Measurements from ENCODE around the gene CLEC2L. TPM values are rescaled to one million over a fixed set of nuclear protein-coding genes. Genes with fewer than 3 reads are reported as not detected.
"Not testable (repeated sequence)": the region's sequence is repeated elsewhere in the genome, so short reads cannot be mapped to it uniquely, and the experiment has no call there.

Gene CLEC2L
- total RNA-seq, 2 donors from 2014 or later = not detected

GRCh38 chr7:139544645-139545044 lies 21.2 kb downstream of the CLEC2L start:
- Mint-ChIP-seq H3K36me3 (ENCODE audit: insufficient read depth in 2 of 2) (no peaks in the 10 kb centered on the region), H3K4me3 (no peak overlapping the region), H3K9me3 (no peaks in the 10 kb centered on the region), H3K27me3 (ENCODE audit: low read depth) (no peaks in the 10 kb centered on the region), H3K27ac (no peak overlapping the region), H3K4me1 (ENCODE audit: low read depth) (no peaks in the 10 kb centered on the region)
- DNase-seq (no peak), ATAC-seq (replicated peaks in 1 of 2) (no peak)

- H3K27ac Mint-ChIP-seq = no peak overlapping the region
- H3K9me3 Mint-ChIP-seq = no peaks in the 10 kb centered on the region
- no peaks in the 10 kb centered on the region for H3K36me3 Mint-ChIP-seq (ENCODE audit: insufficient read depth in 2 of 2)
- DNase-seq = no peak
- H3K27me3 Mint-ChIP-seq (ENCODE audit: low read depth) = no peaks in the 10 kb centered on the region
- H3K4me3 Mint-ChIP-seq = no peak overlapping the region
- H3K4me1 Mint-ChIP-seq (ENCODE audit: low read depth) = no peaks in the 10 kb centered on the region
- ATAC-seq (replicated peaks in 1 of 2) = no peak
Observed at GRCh38 chr7:139548302-139549028, 25.0 kb downstream of the CLEC2L start.

GRCh38 chr7:139553991-139554700 lies 30.7 kb downstream of the CLEC2L start:
- not testable (repeated sequence) for DNase-seq; H3K36me3 Mint-ChIP-seq (ENCODE audit: insufficient read depth in 2 of 2); H3K27ac Mint-ChIP-seq; H3K9me3 Mint-ChIP-seq; ATAC-seq (replicated peaks in 1 of 2); H3K4me3 Mint-ChIP-seq; H3K4me1 Mint-ChIP-seq (ENCODE audit: low read depth); H3K27me3 Mint-ChIP-seq (ENCODE audit: low read depth)

GRCh38 chr7:139557857-139558581 lies 34.5 kb downstream of the CLEC2L start:
- Mint-ChIP-seq H3K4me1 (ENCODE audit: low read depth) (no peaks in the 10 kb centered on the region), H3K27ac (no peak overlapping the region), H3K36me3 (ENCODE audit: insufficient read depth in 2 of 2) (peaks cover 0 to 3% of the 10 kb centered on the region in 2 donors), H3K4me3 (no peak overlapping the region), H3K27me3 (ENCODE audit: low read depth) (peaks cover 10% of the 10 kb centered on the region), H3K9me3 (peaks cover 2% of the 10 kb centered on the region in 2 donors)
- ATAC-seq (replicated peaks in 1 of 2) = no peak
- no peak for DNase-seq

- H3K4me3 Mint-ChIP-seq = no peak overlapping the region
- H3K4me1 Mint-ChIP-seq (ENCODE audit: low read depth) = no peaks in the 10 kb centered on the region
- ATAC-seq (replicated peaks in 1 of 2) (no peak), DNase-seq (no peak)
- H3K9me3 Mint-ChIP-seq = peaks cover 2% of the 10 kb centered on the region in 2 donors
- no peak overlapping the region for H3K27ac Mint-ChIP-seq
- H3K36me3 Mint-ChIP-seq (ENCODE audit: insufficient read depth in 2 of 2) = peaks cover 0 to 3% of the 10 kb centered on the region in 2 donors
- H3K27me3 Mint-ChIP-seq (ENCODE audit: low read depth) = peaks cover 10% of the 10 kb centered on the region
Observed at GRCh38 chr7:139559364-139560105, 36.0 kb downstream of the CLEC2L start.

GRCh38 chr7:139560199-139560598 lies 36.7 kb downstream of the CLEC2L start:
- ATAC-seq (replicated peaks in 1 of 2) (no peak), DNase-seq (no peak)
- H3K36me3 Mint-ChIP-seq (ENCODE audit: insufficient read depth in 2 of 2) = peaks cover 0 to 3% of the 10 kb centered on the region in 2 donors
- peaks cover 2% of the 10 kb centered on the region in 2 donors for H3K9me3 Mint-ChIP-seq
- no peak overlapping the region for H3K4me3 Mint-ChIP-seq
- no peak overlapping the region for H3K27ac Mint-ChIP-seq
- no peaks in the 10 kb centered on the region for H3K4me1 Mint-ChIP-seq (ENCODE audit: low read depth)
- H3K27me3 Mint-ChIP-seq (ENCODE audit: low read depth) = peaks cover 10% of the 10 kb centered on the region

- Mint-ChIP-seq H3K4me1 (ENCODE audit: low read depth) (no peaks in the 10 kb centered on the region), H3K27ac (no peak overlapping the region), H3K9me3 (peaks cover 2% of the 10 kb centered on the region in 2 donors), H3K27me3 (ENCODE audit: low read depth) (peaks cover 10% of the 10 kb centered on the region), H3K36me3 (ENCODE audit: insufficient read depth in 2 of 2) (peaks cover 0 to 3% of the 10 kb centered on the region in 2 donors), H3K4me3 (no peak overlapping the region)
- no peak for ATAC-seq (replicated peaks in 1 of 2)
- no peak for DNase-seq
Observed at GRCh38 chr7:139560678-139561077, 37.2 kb downstream of the CLEC2L start.

GRCh38 chr7:139562491-139562890 lies 39.0 kb downstream of the CLEC2L start:
- H3K27me3 Mint-ChIP-seq (ENCODE audit: low read depth) = peaks cover 10% of the 10 kb centered on the region
- H3K36me3 Mint-ChIP-seq (ENCODE audit: insufficient read depth in 2 of 2) = peaks cover 0 to 3% of the 10 kb centered on the region in 2 donors
- ATAC-seq (replicated peaks in 1 of 2) (no peak), DNase-seq (no peak)
- H3K4me3 Mint-ChIP-seq = no peak overlapping the region
- peaks cover 7% of the 10 kb centered on the region for H3K4me1 Mint-ChIP-seq (ENCODE audit: low read depth)
- H3K9me3 Mint-ChIP-seq = peaks cover 2% of the 10 kb centered on the region in 2 donors
- H3K27ac Mint-ChIP-seq = no peak overlapping the region

GRCh38 chr7:139562961-139563565 lies 39.6 kb downstream of the CLEC2L start:
- DNase-seq (no peak), ATAC-seq (replicated peaks in 1 of 2) (no peak)
- Mint-ChIP-seq H3K4me3 (no peak overlapping the region), H3K4me1 (ENCODE audit: low read depth) (peaks cover 7% of the 10 kb centered on the region), H3K27ac (no peak overlapping the region), H3K36me3 (ENCODE audit: insufficient read depth in 2 of 2) (peaks cover 0 to 3% of the 10 kb centered on the region in 2 donors), H3K9me3 (peaks cover 2% of the 10 kb centered on the region in 2 donors), H3K27me3 (ENCODE audit: low read depth) (peaks cover 10% of the 10 kb centered on the region)

- Mint-ChIP-seq H3K27me3 (ENCODE audit: low read depth) (peaks cover 8% of the 10 kb centered on the region), H3K4me3 (no peak overlapping the region), H3K4me1 (ENCODE audit: low read depth) (peaks cover 7% of the 10 kb centered on the region), H3K27ac (no peak overlapping the region), H3K9me3 (peaks cover 2% of the 10 kb centered on the region in 2 donors), H3K36me3 (ENCODE audit: insufficient read depth in 2 of 2) (peaks cover 0 to 3% of the 10 kb centered on the region in 2 donors)
- DNase-seq = no peak
- no peak for ATAC-seq (replicated peaks in 1 of 2)
Observed at GRCh38 chr7:139563856-139564255, 40.4 kb downstream of the CLEC2L start.

GRCh38 chr7:139566075-139566474 lies 42.6 kb downstream of the CLEC2L start:
- H3K27me3 Mint-ChIP-seq (ENCODE audit: low read depth) = no peaks in the 10 kb centered on the region
- ATAC-seq (replicated peaks in 1 of 2) (no peak), DNase-seq (no peak)
- H3K36me3 Mint-ChIP-seq (ENCODE audit: insufficient read depth in 2 of 2) = no peaks in the 10 kb centered on the region
- H3K4me1 Mint-ChIP-seq (ENCODE audit: low read depth) = peaks cover 7% of the 10 kb centered on the region
- no peak overlapping the region for H3K4me3 Mint-ChIP-seq
- H3K27ac Mint-ChIP-seq = no peak overlapping the region
- no peaks in the 10 kb centered on the region for H3K9me3 Mint-ChIP-seq
